Panc1 (cell line): Measurements from ENCODE around the gene AGGF1.

Experiments
- SIN3A ChIP-seq: IDR thresholded peaks from 2 replicates; pipeline ENCODE4 v1.6.1; 2012; ENCODE audit warnings: low read depth, mild to moderate bottlenecking, low read length, moderate library complexity, borderline replicate concordance; ENCODE audit not compliant: insufficient read depth
- TF ChIP-seq, protein P1 (sequence below): fragments of 450-650 bp; IDR thresholded peaks from 2 replicates; pipeline ENCODE4 v1.5.1; 2017; ENCODE audit warnings: mild to moderate bottlenecking

DNA sequence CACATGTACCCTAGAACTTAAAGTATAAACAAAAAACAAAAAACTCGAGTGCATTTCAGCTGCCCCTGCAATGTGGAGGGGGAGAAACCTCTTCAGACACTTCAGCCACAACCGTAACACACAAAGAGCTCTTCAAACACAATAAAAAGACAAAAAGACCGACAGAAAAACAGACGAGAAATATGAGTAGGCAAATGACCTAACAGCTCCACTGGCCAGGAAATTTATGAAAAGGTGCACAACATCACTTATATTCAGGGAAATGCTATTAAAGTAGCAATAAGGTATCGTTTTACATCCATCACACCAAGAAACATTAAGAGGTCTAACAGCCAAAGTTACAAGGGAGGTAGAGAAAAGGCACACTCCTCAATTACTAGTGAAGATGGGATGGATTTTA is 50.7 kb downstream of the AGGF1 start:
- TF ChIP-seq, protein P1, sequence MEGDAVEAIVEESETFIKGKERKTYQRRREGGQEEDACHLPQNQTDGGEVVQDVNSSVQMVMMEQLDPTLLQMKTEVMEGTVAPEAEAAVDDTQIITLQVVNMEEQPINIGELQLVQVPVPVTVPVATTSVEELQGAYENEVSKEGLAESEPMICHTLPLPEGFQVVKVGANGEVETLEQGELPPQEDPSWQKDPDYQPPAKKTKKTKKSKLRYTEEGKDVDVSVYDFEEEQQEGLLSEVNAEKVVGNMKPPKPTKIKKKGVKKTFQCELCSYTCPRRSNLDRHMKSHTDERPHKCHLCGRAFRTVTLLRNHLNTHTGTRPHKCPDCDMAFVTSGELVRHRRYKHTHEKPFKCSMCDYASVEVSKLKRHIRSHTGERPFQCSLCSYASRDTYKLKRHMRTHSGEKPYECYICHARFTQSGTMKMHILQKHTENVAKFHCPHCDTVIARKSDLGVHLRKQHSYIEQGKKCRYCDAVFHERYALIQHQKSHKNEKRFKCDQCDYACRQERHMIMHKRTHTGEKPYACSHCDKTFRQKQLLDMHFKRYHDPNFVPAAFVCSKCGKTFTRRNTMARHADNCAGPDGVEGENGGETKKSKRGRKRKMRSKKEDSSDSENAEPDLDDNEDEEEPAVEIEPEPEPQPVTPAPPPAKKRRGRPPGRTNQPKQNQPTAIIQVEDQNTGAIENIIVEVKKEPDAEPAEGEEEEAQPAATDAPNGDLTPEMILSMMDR: no peak
- no peak for TF ChIP-seq SIN3A
